GM12891 (cell line): ENCODE measurements around the gene C10orf67.

ENCODE experiments used
- PAX5 ChIP-seq: IDR thresholded peaks from 2 replicates; pipeline ENCODE4 v1.6.1; 2011; ENCODE audit warnings: low read length, moderate library complexity, mild to moderate bottlenecking; ENCODE audit not compliant: insufficient read depth, severe bottlenecking
- POLR2A ChIP-seq: IDR thresholded peaks from 2 replicates; pipeline ENCODE4 v1.6.1; 2011; ENCODE audit warnings: low read depth, low read length, control low read depth
- POLR2AphosphoS5 ChIP-seq: IDR thresholded peaks from 2 replicates; pipeline ENCODE4 v1.6.1; 2011; ENCODE audit warnings: low read depth, low read length, control low read depth
- POU2F2 ChIP-seq: IDR thresholded peaks from 2 replicates; pipeline ENCODE4 v1.6.1; 2011; ENCODE audit warnings: low read depth, mild to moderate bottlenecking, control low read depth, low read length, moderate library complexity
- SPI1 ChIP-seq: IDR thresholded peaks from 2 replicates; pipeline ENCODE4 v1.6.1; 2011; ENCODE audit warnings: low read depth, low read length, control low read depth
- TAF1 ChIP-seq: IDR thresholded peaks from 2 replicates; pipeline ENCODE4 v1.6.1; 2011; ENCODE audit warnings: low read depth, low read length, control low read depth

DNA sequence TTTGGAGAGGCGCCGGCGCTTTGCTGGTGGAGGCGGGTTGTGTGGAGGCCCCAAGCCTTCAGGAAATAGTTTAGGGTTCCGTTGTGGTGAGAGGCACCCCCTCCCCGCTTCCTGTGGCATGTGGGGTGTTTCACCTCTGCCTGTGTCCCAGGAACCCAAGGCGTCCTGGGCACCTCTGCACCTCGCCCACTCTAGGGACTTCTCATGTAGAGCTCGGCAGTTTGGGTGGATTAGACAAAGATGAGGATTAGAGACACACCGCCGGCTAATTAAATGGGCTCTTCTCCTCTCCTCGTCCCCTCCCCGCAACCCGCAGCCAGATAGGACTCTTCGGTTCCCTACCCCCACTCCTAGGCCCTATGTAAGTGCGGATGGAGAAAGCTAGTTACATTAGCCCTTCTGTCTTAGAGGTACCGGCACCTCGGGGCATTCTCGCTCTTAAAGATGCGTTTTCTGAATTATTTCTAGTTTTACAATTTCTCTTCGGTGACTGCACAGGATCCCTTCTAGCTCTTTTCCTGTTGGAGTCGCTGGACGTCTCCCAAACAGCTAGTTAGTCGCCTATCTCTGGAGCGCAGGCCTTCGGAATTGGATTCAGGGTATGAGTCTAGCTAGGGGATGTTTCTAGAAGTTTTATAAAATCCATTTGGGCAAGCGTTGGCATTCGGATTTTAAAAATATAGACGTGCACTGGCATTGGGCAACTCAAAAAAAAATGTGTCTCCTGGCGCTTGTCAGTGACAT is 144.7 kb downstream of the C10orf67 start:
- TF ChIP-seq POLR2A (no peak), POLR2AphosphoS5 (no peak), PAX5 (no peak), TAF1 (no peak), POU2F2 (no peak), SPI1 (no peak)
